Karpas-422 (cell line): ENCODE results near the gene MGAT4A. TPM values are rescaled to one million over a fixed set of nuclear protein-coding genes. Genes with fewer than 3 reads are reported as not detected.

Source experiments
- DNase-seq: peaks from one replicate; pipeline ENCODE4 v3.0.0-alpha.2; 2015
- H2AFZ ChIP-seq: fragments of 200-600 bp; sonication (generic); 2 replicates; pipeline ENCODE4 v1.6.1; 2014; ENCODE audit warnings: antibody characterized with exemption, low read length, mixed read lengths
- H3K27ac ChIP-seq: fragments of 200-600 bp; sonication (generic); 2 replicates; pipeline ENCODE4 v1.5.1; 2014; ENCODE audit warnings: mild to moderate bottlenecking, low read length, moderate library complexity
- H3K27me3 ChIP-seq: fragments of 200-600 bp; sonication (generic); 2 replicates; pipeline ENCODE4 v1.6.1; 2014; ENCODE audit warnings: low read length, mixed read lengths
- H3K36me3 ChIP-seq: fragments of 200-600 bp; sonication (generic); 2 replicates; pipeline ENCODE4 v1.6.1; 2014; ENCODE audit warnings: low read length, mixed read lengths; ENCODE audit not compliant: insufficient read depth
- H3K4me1 ChIP-seq: fragments of 200-600 bp; sonication (generic); 2 replicates; pipeline ENCODE4 v1.6.1; 2014; ENCODE audit warnings: mild to moderate bottlenecking, low read length, mixed read lengths
- H3K4me2 ChIP-seq: fragments of 200-600 bp; sonication (generic); 2 replicates; pipeline ENCODE4 v1.6.1; 2014; ENCODE audit warnings: low read length, low read depth, mild to moderate bottlenecking; ENCODE audit not compliant: poor library complexity, severe bottlenecking
- H3K4me3 ChIP-seq: fragments of 200-600 bp; sonication (generic); 2 replicates; pipeline ENCODE4 v1.5.1; 2014; ENCODE audit warnings: mild to moderate bottlenecking, antibody characterized with exemption, low read length, mixed read lengths
- H3K79me2 ChIP-seq: fragments of 200-600 bp; sonication (generic); 2 replicates; pipeline ENCODE4 v1.6.1; 2014; ENCODE audit warnings: mild to moderate bottlenecking, low read length, mixed read lengths
- H3K9ac ChIP-seq: fragments of 200-600 bp; sonication (generic); 2 replicates; pipeline ENCODE4 v1.6.0; 2014; ENCODE audit warnings: low read length
- H3K9me2 ChIP-seq: fragments of 200-600 bp; sonication (generic), shearing (Covaris generic); replicated peaks from 2 replicates; pipeline ENCODE4 v1.6.0; 2014; ENCODE audit warnings: mild to moderate bottlenecking, low read length, moderate library complexity; ENCODE audit not compliant: insufficient read depth
- H3K9me3 ChIP-seq: fragments of 300-700, 200-600 bp; sonication (generic); 2 replicates; pipeline ENCODE4 v1.6.1; 2014; ENCODE audit warnings: low read length, mixed read lengths
- H4K20me1 ChIP-seq: fragments of 200-600 bp; sonication (generic); 2 replicates; pipeline ENCODE4 v1.6.1; 2014; ENCODE audit warnings: mild to moderate bottlenecking, antibody characterized with exemption, low read length, low read depth; ENCODE audit not compliant: insufficient read depth
- total RNA-seq: library from RNA; depleted of rRNA; stranded (reverse); fragments of >200 nt; shearing (Covaris generic); gene quantifications from 2 replicates; pipeline ENCODE4 v1.2.3, GENCODE V29; 2014; ENCODE audit warnings: low replicate concordance

The MGAT4A gene
- total RNA-seq, 1 experiment from 2014 or later: 0.15 TPM

DNA sequence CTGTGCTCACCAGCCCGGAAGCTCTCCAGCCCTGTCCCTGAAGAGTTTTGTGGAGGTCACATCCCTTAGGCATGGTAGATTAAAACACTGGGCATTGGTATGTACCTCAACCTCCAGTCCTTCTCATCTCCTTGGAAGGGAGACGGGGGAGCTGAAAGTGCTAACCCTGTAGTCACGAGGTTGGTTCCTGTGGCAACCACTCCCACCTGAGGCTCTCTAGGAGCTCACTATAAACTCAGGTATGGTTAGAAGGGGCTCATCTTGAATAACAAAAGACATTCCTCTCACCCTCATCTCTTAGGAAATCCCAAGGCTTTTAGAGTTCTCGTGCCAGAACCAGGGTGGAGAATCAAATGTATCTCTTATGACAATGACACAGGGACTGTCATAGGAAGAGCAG is 43.0 kb upstream of the MGAT4A start:
- Histone ChIP-seq H3K79me2 (no peaks in the 10 kb centered on the region), H3K4me2 (no peak overlapping the region), H4K20me1 (no peaks in the 10 kb centered on the region), H3K27ac (no peak overlapping the region), H3K9me3 (no peaks in the 10 kb centered on the region), H3K9ac (no peak overlapping the region), H3K4me1 (peaks cover 6% of the 10 kb centered on the region; the same call in 1 of the 2 replicates), H3K9me2 (no peaks in the 10 kb centered on the region), H3K4me3 (no peak overlapping the region), H3K27me3 (no peaks in the 10 kb centered on the region), H3K36me3 (no peaks in the 10 kb centered on the region), H2AFZ (no peak overlapping the region)
- no peak for DNase-seq

DNA sequence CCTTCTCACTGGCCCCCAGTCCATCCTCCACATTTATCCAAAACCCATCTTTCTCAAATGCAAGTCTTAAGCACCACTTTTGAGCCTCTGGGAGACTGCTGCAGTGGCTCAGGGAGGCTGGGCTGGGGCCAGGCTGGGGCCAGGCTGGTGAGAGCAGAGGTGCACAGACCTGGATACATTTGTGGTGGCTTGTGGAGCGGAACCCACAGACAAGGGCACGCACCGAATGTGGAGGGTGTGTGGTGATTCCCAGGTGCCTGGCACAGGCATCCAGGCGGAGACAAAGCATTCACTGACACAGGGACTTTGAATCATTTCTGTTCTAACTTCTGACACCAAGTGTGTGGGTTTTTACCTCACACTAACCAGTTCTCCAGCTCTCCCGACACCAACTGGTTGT is 42.2 kb upstream of the MGAT4A start:
- Histone ChIP-seq H3K36me3 (no peaks in the 10 kb centered on the region), H3K4me3 (no peak overlapping the region), H3K4me1 (peaks cover 6% of the 10 kb centered on the region; the same call in 1 of the 2 replicates), H3K9me2 (no peaks in the 10 kb centered on the region), H2AFZ (no peak overlapping the region), H3K9ac (no peak overlapping the region), H3K27me3 (no peaks in the 10 kb centered on the region), H3K4me2 (no peak overlapping the region), H3K79me2 (no peaks in the 10 kb centered on the region), H3K9me3 (no peaks in the 10 kb centered on the region), H3K27ac (no peak overlapping the region), H4K20me1 (no peaks in the 10 kb centered on the region)
- no peak for DNase-seq

DNA sequence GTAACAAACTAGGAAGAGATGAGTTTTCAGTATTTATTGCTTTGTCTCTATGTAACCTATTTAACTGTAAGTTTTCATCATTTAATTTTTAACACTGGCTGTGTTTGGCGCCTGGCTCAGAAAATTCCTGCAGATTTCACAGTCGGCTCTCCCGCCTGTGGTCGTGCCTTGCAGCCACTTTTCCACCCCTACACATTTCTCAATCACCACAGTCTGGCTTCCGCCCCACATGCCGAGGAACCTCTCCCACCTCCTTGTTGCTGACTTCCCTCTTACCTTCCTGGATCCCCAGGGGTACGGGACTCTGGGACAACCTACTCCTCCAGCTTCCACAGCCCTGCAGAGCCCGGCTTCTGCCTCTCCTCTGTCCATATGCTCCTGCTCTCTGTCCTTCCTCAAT is 41.6 kb upstream of the MGAT4A start:
- no peaks in the 10 kb centered on the region for H3K9me3 ChIP-seq
- no peak overlapping the region for H3K4me3 ChIP-seq
- H4K20me1 ChIP-seq: no peaks in the 10 kb centered on the region
- no peaks in the 10 kb centered on the region for H3K79me2 ChIP-seq
- peaks cover 6% of the 10 kb centered on the region; the same call in 1 of the 2 replicates for H3K4me1 ChIP-seq
- H2AFZ ChIP-seq: no peak overlapping the region
- H3K27ac ChIP-seq: no peak overlapping the region
- no peaks in the 10 kb centered on the region for H3K9me2 ChIP-seq
- H3K27me3 ChIP-seq: no peaks in the 10 kb centered on the region
- peak overlapping the region; percentile 39 for H3K4me2 ChIP-seq
- no peaks in the 10 kb centered on the region for H3K36me3 ChIP-seq
- no peak overlapping the region for H3K9ac ChIP-seq
- no peak for DNase-seq

DNA sequence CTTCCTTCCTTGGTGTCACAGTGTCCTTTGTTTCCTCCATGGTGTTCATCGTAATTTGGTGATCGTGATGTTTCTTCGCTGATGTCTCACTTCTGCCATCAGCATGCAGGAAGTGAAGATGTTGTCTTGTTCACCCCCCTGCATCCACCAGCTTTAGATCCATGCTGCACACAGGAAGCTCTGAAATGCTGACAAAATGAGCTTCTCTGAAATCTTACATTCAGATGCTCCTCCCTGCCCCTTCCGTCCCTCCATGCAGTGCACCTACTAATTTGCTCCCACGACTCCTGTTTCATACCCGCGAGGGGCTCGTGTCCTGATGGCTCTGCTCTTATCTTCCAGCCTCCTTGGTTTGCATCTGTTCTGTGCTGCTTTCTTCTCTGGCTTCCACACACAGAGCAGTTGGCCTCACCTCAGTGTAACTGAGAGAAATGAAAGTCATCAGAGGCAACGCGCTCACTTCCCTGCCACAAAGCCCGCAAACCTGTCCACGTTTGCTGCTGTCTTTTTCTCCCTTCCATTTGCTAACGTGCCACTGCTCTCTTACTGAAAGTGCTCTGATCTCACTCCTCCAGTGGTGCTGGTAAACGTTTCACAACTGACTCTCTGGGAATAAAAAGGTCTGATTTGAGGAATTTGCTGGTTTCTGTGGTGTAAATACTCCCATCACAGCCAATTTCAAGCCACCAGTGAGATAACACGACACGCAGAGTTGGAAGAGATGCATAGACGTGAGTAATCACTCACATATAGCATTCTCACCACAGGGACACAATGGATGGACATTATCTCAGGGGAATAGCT is 41.0 kb upstream of the MGAT4A start:
- H3K9me3 ChIP-seq: no peaks in the 10 kb centered on the region
- no peaks in the 10 kb centered on the region for H4K20me1 ChIP-seq
- peaks cover 6% of the 10 kb centered on the region; the same call in 1 of the 2 replicates for H3K4me1 ChIP-seq
- peak; percentile 41 for DNase-seq
- H3K27me3 ChIP-seq: no peaks in the 10 kb centered on the region
- H2AFZ ChIP-seq: peak overlapping the region; percentile 26; the same call in 1 of the 2 replicates
- H3K4me2 ChIP-seq: peak overlapping the region; percentile 39
- no peaks in the 10 kb centered on the region for H3K36me3 ChIP-seq
- H3K9me2 ChIP-seq: no peaks in the 10 kb centered on the region
- H3K4me3 ChIP-seq: peak overlapping the region; percentile 13; the same call in 1 of the 2 replicates
- H3K27ac ChIP-seq: no peak overlapping the region
- H3K79me2 ChIP-seq: no peaks in the 10 kb centered on the region
- H3K9ac ChIP-seq: peak overlapping the region; percentile 44

DNA sequence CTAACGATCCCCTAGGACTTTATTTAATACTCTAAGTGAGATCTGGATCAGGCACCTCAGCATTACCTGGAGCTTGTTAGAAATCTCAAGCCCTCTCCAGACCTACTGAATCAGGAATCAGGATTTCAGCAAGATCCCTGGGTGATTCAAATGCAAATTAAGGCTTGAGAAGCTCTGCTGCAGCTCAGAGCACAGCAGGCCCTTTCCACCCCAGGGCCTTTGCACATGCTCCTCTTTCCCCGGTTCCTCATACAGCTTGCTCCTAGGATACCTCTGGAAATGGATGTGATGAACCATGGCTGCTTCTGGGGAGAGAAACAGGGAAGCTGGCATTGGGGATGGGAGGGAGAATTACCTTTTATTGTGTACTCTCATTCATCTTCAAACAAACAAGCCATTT is 40.3 kb upstream of the MGAT4A start:
- Histone ChIP-seq H3K27me3 (no peaks in the 10 kb centered on the region), H3K27ac (no peak overlapping the region), H3K4me2 (no peak overlapping the region), H3K9me3 (no peaks in the 10 kb centered on the region), H2AFZ (no peak overlapping the region; the same call in 1 of the 2 replicates), H3K4me1 (peaks cover 6% of the 10 kb centered on the region; the same call in 1 of the 2 replicates), H3K9ac (no peak overlapping the region), H3K4me3 (no peak overlapping the region), H3K79me2 (no peaks in the 10 kb centered on the region), H3K36me3 (no peaks in the 10 kb centered on the region), H4K20me1 (no peaks in the 10 kb centered on the region), H3K9me2 (no peaks in the 10 kb centered on the region)
- DNase-seq: no peak

GRCh38 chr2:98769784-98770183 is 38.9 kb upstream of the MGAT4A start:
- Histone ChIP-seq H3K4me3 (no peak overlapping the region), H3K27ac (no peak overlapping the region), H3K4me2 (no peak overlapping the region), H4K20me1 (no peaks in the 10 kb centered on the region), H3K9me2 (no peaks in the 10 kb centered on the region), H3K27me3 (no peaks in the 10 kb centered on the region), H3K9ac (no peak overlapping the region), H3K36me3 (no peaks in the 10 kb centered on the region), H3K79me2 (no peaks in the 10 kb centered on the region), H2AFZ (no peak overlapping the region), H3K4me1 (peaks cover 8% of the 10 kb centered on the region; the same call in 1 of the 2 replicates), H3K9me3 (no peaks in the 10 kb centered on the region)
- no peak for DNase-seq

GRCh38 chr2:98769114-98769476 is 38.2 kb upstream of the MGAT4A start:
- Histone ChIP-seq H3K27me3 (no peaks in the 10 kb centered on the region), H2AFZ (no peak overlapping the region), H3K4me1 (peaks cover 14% of the 10 kb centered on the region), H3K4me2 (no peak overlapping the region), H3K9ac (no peak overlapping the region), H4K20me1 (no peaks in the 10 kb centered on the region), H3K27ac (no peak overlapping the region), H3K4me3 (no peak overlapping the region), H3K79me2 (no peaks in the 10 kb centered on the region), H3K36me3 (no peaks in the 10 kb centered on the region), H3K9me3 (no peaks in the 10 kb centered on the region), H3K9me2 (no peaks in the 10 kb centered on the region)
- no peak for DNase-seq

DNA sequence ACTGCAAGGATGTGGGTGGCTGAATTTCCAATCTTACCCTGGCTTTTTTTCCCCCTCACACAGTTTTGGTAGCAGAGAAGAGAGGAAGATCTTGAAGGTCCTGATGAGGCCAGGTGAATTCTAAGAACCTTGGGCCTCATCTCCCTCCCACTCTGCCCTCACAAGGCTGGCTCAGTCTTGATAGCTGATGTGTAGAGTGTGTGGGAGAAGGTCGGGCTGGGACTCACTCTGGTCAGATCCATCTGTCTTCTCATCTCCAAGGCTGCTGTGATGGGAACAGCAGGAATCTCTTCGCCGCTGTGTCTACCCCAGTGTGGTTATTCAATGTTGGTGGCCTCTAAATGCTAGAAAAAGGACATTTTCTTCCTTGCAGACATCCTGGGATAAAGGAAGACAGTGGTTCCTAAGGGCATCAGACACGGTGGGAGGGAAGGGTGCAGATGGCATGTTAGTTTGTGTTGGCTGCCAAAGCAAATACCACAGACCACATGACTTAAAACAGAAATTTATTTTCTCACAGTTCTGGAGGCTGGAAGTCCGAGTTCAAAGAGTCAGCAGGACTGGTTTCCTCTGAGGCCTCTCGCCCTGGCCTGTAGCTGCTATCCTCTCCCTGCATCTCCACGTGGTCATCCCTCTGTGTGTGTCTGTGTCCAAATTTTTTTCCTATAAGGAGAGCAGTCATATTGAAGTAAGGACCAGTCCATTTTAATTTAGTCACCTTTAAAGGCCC is 37.6 kb upstream of the MGAT4A start:
- no peak for DNase-seq
- Histone ChIP-seq H3K36me3 (no peaks in the 10 kb centered on the region), H3K4me3 (no peak overlapping the region), H4K20me1 (no peaks in the 10 kb centered on the region), H3K9ac (no peak overlapping the region), H3K9me2 (no peaks in the 10 kb centered on the region), H3K9me3 (no peaks in the 10 kb centered on the region), H3K4me2 (no peak overlapping the region), H3K4me1 (peaks cover 16% of the 10 kb centered on the region), H3K27me3 (no peaks in the 10 kb centered on the region), H3K27ac (no peak overlapping the region), H2AFZ (no peak overlapping the region), H3K79me2 (no peaks in the 10 kb centered on the region)
